GM19193 (cell line): ENCODE data around the gene GAS6.
A peak's percentile ranks its signal among the peaks of the same experiment; 100 is the strongest.

Source experiments
- POLR2A ChIP-seq: IDR thresholded peaks from 4 replicates; pipeline ENCODE4 v1.6.1; 2011; ENCODE audit not compliant: insufficient read depth, insufficient read length; ENCODE audit errors: extremely low read depth

GAS6 gene

DNA sequence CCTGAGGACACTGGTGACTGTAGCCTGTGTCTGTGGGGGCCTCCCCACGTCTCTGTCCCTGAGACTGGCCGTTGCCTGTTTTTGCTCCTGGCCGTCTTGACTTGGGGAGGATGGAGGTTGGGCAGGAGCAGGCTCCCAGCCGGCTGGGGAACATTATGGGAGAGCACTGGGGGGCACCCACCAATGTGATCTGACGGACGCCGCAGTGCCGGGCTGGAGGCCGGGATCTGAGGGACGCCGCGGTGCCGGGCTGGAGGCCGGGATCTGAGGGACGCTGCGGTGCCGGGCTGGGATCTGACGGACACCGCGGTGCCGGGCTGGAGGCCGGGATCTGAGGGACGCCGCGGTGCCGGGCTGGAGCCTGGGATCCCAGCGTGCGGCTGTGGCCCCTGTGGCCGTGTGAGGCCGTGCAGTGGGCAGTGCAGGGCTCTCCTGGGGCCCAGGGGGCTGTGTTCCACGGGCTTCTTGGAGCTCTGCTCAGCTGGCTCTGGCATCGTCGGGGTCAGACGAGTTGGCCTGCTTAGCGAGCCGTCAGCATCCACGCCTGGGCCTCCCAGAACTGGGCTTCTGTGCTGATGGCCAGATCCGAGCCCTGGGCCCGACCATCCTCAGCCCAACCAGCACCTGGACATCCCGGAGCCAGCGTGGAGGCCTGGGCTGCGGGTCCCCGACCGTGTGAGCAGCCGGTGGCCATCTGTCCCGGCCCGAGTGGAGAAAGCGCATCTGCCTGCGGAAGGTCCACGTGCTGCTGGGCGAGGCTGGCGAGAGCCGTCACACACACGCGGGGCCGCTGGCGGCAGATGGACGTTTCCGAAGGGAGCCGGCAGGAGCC, 45.8 kb downstream of the GAS6 start:
- no peak for TF ChIP-seq POLR2A

DNA sequence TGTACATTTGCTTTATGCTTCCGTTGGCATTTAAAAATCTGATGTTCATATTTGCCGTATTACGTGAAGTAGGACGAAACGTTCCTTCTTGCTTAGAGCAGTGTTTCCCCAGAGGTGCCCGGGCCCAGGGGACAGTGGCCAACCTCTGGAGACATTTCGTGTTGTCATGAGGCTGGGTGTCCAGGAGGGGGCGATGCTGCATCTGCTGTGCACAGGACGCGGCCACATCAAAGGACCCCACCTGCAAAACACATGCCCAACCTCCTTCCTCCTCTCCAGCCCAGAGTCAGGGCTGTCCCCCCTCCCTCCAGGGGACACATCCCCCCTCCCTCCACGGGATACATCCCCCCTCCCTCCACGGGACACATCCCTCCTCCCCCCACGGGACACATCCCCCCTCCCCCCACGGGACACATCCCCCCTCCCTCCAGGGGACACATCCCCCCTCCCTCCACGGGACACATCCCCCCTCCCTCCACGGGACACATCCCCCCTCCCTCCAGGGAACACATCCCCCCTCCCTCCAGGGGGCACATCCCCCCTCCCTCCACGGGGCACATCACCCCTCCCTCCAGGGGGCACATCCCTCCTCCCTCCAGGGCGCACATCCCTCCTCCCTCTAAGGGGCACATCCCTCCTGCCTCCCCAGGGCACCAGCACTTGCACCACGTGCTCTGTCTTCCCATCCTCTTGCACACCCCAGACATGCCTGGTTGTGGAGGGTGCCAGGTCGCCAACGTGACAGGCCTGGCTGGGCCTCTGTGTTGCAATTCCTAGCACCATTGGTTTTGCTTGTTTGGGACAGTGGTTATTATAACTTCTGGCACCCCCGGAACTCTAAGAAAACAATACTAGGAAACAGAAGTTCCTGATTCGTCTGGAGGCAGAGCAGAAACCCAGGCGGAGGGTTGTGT, 46.7 kb downstream of the GAS6 start:
- no peak for TF ChIP-seq POLR2A

DNA sequence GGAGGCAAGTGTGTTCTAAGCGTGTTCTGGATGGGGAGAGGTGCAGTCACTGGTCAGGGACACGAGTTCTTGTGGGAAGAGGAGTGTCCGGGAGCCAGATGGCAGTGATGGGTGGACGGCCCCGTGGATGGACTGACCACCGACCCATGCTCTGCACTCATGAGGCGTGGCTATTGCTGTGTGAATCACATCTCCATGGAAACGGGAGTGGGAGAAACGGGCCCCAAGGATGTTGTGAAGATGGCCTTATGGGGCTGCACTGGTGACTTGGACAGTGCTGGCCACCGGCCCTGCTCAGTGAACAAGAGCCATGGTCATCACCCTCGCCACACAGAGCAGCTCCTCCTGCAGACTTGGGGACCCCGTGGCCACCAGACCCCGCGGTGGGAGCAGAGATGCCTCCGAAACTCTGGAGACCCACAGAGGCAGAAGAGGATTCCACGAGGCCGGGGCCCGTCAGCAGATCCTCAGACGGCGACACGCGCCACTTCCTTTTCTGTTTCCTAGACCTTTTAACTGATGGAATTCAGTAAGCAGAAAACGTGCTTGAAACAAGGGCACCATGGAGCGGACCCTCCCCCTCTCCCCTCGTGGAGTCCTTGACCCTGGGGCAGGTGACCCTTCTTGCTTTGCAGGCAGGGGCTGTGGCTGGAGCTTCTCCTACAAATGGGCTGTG, 47.5 kb downstream of the GAS6 start:
- no peak for TF ChIP-seq POLR2A

DNA sequence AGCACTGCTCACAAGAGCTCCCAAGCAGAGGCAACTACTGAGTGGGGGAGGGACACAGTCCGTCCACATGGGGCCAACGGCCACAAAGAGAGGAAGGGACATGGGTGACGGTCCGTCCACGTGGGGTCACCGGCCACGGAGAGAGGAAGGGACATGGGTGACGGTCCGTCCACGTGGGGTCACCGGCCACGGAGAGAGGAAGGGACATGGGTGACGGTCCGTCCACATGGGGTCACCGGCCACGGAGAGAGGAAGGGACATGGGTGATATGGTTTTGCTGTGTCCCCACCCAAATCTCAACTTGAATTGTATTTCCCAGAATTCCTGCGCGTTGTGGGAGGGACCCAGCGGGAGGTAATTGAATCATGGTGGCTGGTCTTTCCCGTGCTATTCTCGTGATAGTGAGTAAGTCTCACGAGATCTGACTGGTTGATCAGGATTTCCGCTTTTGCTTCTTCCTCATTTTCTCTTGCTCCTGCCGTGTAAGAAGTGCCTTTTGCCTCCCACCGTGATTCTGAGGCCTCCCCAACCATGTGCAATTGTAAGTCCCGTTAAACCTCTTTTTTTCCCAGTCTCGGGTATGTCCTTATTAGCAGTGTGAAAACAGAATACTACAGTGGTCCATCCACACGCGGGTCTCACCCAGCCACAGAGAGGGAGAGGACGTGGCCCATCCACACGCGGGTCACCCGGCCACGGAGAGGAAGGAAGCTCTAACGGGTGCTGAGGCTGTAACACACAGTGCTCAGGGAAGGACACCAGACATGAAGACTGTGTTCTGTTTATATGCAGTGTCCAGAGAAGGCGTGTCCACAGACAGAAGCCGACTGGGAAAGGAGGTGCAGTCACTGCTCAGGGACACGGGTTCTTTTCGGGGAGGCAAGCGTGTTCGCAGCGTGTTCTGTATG, 48.5 kb downstream of the GAS6 start:
- peak; percentile 53 for TF ChIP-seq POLR2A

DNA sequence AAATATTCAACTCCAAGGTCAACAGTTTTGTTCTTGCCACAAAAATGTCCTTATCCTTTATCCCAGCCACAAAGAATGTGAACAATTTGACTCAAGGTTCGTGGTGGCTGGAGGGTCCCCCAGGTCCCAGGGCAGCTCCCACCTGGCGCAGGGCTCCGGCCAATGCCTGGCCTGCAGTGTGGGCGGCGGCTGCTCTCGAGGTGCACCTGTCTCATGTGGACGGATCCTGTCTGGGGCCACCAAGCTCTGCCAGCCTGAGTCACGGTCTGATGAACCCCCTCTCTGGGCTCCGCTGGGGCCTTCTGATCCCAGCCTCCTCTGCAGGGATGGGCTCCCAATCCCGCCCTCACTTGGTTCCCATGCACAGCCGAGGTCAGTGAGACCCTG, 49.4 kb downstream of the GAS6 start:
- no peak for TF ChIP-seq POLR2A

DNA sequence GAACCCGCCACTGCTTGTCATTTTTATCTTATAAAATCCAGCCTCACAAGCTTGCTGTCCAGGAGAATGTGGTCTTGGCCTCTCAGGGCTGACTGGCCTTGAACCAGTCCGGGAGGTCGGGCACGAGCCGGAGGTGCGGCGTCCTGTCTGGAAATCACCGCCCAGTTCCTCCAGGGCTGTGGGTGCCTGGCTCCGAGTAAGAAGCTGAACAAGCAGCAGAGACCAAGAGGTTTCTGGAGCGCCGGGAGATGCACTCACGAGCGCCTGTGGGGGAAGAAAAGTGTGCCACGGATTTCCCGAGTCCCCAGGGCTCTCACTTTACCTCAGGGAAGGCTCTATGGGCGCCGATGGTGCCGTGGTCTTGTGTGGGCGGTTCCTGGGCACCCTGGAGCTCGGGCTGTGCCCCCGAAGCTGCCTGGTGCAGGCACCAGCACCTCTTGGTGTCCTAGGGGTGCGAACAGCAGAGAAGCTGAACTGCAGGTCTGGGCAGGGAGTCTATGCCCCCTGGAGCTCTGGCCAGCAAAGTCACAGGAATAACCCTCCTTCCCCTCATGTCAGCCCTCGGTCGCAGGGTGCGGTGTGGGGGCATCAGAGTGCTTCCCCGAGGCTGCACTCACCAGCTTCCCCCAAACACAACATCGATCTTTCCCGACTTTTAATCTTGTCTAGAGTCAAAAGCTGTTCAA, 50.0 kb downstream of the GAS6 start:
- no peak for TF ChIP-seq POLR2A

DNA sequence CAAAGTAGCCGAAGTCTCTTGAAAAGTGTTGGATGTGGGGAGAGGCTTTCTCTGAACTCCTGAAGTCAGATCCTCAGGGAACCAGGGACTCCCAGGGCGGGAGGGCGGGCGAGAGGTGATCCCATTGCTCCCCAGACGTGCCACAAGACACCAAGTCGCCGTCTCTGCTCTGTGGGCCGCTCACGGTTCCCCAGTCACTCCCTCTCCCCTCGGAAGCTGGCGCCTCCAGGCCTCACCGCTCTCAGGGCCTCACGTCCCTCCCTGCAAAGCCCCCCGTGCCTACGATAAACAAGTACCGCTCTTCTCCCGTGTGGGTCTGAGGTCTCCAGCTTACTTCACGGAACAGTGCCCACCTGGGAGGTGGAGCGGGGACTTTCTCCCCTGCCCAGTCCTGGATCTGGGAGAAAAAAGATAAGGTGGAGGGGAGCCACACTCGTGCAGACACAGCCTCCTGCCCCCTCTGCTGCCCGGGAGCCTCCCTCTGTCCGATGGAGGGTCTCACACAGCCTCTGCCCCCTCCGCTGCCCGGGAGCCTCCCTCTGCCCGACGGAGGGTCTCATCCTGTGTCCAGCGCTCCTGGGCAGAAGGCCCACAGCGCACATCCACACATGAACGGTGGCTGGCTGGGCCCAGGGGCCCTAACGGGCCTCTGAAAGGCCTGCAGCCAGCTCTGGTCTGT, 50.7 kb downstream of the GAS6 start:
- no peak for TF ChIP-seq POLR2A

DNA sequence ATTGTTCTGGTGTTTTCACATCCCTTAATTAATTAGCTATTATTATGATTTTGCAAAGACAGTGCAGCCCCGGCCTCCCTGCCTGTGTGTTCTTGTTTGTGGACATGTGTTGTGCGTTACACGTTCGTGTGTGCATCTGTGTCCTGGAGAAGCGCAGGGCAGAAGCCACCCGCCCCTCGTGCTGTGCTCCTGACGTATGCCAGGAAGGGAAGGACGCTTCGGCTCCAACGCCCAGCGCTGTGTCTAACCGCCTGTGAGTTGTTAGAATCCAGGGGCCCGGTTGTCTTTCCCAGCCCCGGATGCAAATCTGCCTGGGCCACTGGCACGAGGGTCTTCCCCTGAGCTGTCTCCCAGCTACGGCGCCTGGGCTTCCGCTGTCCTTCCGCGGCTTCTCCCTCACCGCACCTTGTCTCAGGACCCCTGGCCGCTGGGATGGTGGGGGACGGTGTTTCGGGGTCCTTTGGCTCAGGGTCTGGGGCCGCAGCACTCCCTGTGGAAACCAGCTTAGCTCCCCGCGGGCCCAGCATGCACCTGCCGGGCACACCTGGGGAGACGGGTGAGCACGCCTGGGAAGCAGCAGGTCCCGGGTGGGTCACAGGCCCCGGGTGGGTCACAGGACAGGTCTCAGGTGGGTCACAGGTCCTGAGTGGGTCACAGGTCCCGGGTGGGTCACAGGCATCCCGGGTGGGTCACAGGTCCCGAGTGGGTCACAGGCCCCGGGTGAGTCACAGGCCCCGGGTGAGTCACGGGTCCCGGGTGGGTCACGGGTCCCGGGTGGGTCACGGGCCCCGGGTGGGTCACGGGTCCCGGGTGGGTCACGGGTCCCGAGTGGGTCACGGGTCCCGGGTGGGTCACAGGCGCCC, 51.5 kb downstream of the GAS6 start:
- TF ChIP-seq POLR2A: no peak

DNA sequence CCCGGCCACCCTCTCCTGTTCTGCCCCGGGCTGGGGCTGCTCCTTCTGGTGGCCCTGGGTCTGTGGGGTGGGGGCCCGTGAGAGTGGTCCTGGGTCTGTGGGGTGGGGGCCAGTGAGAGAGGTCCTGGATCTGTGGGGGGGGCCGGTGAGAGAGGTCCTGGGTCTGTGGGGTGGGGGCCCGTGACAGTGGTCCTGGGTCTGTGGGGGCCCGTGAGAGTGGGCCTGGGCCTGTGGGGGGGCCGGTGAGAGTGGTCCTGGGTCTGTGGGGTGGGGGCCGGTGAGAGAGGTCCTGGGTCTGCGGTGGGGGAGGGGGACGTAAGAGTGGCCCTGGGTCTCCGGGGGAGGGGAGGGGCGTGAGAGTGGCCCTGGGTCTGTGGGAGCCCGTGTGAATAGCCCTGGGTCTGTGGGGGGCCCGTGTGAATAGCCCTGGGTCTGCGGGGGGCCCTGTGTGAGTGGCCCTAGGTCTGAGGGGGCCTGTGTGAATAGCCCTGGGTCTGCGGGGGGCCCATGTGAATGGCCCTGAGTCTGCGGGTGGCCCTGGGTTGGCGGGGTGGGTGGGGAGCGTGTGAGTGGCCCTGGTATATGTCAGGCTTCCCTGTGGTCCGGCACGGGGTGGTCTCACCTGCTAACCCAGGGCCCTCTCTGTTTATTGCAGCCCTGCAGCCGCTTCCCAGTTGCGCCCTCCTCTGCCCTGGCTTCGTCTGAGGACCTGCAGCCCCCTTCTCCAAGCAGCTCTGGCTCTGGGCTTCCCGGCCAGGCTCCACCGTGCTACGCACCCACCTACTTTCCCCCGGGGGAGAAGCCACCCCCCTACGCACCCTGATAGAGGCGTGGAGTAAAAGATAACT, 52.6 kb downstream of the GAS6 start:
- no peak for TF ChIP-seq POLR2A

DNA sequence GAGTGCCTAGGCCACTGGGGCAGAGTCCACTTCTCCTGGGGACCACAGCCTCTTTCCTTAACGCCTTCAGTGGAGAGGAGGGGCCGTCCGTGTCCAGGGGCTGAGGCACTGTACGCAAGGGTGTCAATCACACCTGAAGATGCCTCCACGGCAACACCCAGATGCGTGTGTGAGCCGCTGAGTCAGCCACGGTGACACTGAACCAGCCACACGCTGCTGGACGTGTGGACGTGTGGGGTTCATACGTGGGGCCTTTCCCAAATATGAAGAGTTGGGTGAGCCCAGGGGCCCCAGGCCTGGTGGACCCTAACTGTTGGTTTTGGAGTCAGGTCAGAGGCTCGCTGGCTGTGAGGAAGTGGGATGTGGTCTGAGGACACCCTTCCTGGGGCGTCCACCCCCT, 53.2 kb downstream of the GAS6 start:
- TF ChIP-seq POLR2A: no peak

DNA sequence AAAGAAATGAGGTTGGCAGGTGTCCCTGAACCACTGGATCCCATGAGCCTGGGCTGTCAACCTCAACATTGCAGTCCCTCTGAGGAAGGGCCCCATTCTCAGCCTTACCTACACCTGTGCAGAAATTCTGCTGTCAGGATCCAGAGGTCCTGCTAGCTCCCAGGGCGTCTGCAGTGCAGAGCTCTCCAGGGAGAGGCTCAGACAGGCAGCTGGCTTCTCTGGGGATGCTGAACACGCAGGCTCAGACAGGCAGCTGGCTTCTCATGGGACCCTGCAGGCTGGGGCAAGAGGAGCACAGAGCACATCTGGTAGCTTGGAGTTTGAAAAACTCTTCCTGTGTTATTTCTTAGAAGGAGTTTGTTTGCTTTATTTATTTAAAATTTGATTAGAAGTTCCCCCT, 53.9 kb downstream of the GAS6 start:
- TF ChIP-seq POLR2A: no peak
